Psoas muscle (tissue), 8 donors: ENCODE measurements around the gene DOCK3. TPM values are rescaled to one million over a fixed set of nuclear protein-coding genes. Genes with fewer than 3 reads are reported as not detected.

ENCODE experiments used
- ATAC-seq, 4 donors: fragments of 200-7000 bp; cut with Tn5 transposase; one replicate each; pipeline ENCODE4 v1.9.1; 2020; ENCODE audit warnings: moderate library complexity in 3 of 4, mild to moderate bottlenecking in 2 of 4
- DNase-seq, 2 donors: peaks; one replicate each; pipeline ENCODE4 v3.0.0-alpha.2; 2020
- H3K27ac ChIP-seq: fragments of 200-600 bp; one replicate; pipeline ENCODE4 v1.8.0; 2022
- H3K27me3 ChIP-seq, 3 donors: fragments of 200-600 bp in 1 of 3; one replicate each; pipeline versions ENCODE4 v1.6.1 to v1.8.0; 2013 to 2022; ENCODE audit warnings: low read length in 2 of 3, mild to moderate bottlenecking in 2 of 3, moderate library complexity in 1 of 3; ENCODE audit not compliant: insufficient read depth in 3 of 3
- H3K36me3 ChIP-seq, 2 donors: fragments of 200-600 bp in 1 of 2; one replicate each; pipeline versions ENCODE4 v1.6.1 to v1.8.0; 2013 to 2022; ENCODE audit warnings: low read depth in 1 of 2, mild to moderate bottlenecking in 1 of 2, moderate library complexity in 1 of 2; ENCODE audit not compliant: insufficient read depth in 1 of 2
- H3K4me1 ChIP-seq: fragments of 200-600 bp; one replicate; pipeline ENCODE4 v1.8.0; 2022
- H3K4me3 ChIP-seq: fragments of 200-600 bp; one replicate; pipeline ENCODE4 v1.8.0; 2022; ENCODE audit warnings: mild to moderate bottlenecking
- H3K9me3 ChIP-seq: fragments of 200-600 bp; one replicate; pipeline ENCODE4 v1.8.0; 2022
- CTCF ChIP-seq: fragments of 200-600 bp; IDR thresholded peaks from one replicate; pipeline ENCODE4 v1.8.0; 2022; ENCODE audit warnings: antibody characterized with exemption
- WGBS, 3 donors: extraction: QIAGEN DNeasy Blood & Tissue Kit; methylation state at CpG; one replicate each; pipeline versions ENCODE4 v1.1.6 to v1.1.7; 2013; 5-methylcytosine and 5-hydroxymethylcytosine counted together
- intact Hi-C, 2 donors: fragments of 100-400 bp; cut with DNase I; formaldehyde crosslinking; loops; one replicate each; pipeline versions ENCODE4 v1.11.0 to v1.14.2; 2022
- polyA plus RNA-seq, 3 donors: library from polyadenylated mRNA; stranded (reverse); fragments of 200-250 nt; gene quantifications; one replicate each; pipeline ENCODE4 v1.2.3, GENCODE V29; 2013
- total RNA-seq, 4 donors: library from RNA; stranded (reverse); fragmentation: NEBNext Ultra II Directional in 2 of 4; extraction: Animal tissue kit (Norgen Biotek cat#: 25700) in 2 of 4; gene quantifications; one replicate each; pipeline versions ENCODE4 v1.2.1 to v1.2.4, GENCODE V29; 2021 to 2023
- donor health status: healthy with polysubstance abuse.
- donor health status: DM: no; HTN: no; CAD: no; lungs with moderate emphysema.
- donor health status: Bipolar disorder and iron deficiency.
- donor health status: healthy.
- donor health status: DM: yes; HTN: yes; CAD: no.
- donor health status: DM: no; HTN: no; CAD: no.
- donor health status: DM: no; HTN: no; CAD: no.
- donor health status: DM: yes; HTN: yes; CAD: no.

DOCK3 gene
- total and polyA plus RNA-seq, 7 donors, result 0.01 to 0.91 (median 0.87) TPM

- intact Hi-C loops, result no loop called here
- Histone ChIP-seq H3K9me3 (no peaks in the 10 kb centered on the region), H3K4me1 (no peaks in the 10 kb centered on the region), H3K4me3 (no peak overlapping the region), H3K36me3 (no peaks in the 10 kb centered on the region), H3K27me3 (no peaks in the 10 kb centered on the region), H3K27ac (no peak overlapping the region)
- DNase-seq (no peak), ATAC-seq (no peak)
- WGBS, 3 donors, result 77 to 83% (median 80%) methylated on average over 2 of the region's 2 CpGs
- no peak for TF ChIP-seq CTCF
These were observed 604.7 kb downstream of the DOCK3 start for GRCh38 chr3:51279448-51279847.

DNA sequence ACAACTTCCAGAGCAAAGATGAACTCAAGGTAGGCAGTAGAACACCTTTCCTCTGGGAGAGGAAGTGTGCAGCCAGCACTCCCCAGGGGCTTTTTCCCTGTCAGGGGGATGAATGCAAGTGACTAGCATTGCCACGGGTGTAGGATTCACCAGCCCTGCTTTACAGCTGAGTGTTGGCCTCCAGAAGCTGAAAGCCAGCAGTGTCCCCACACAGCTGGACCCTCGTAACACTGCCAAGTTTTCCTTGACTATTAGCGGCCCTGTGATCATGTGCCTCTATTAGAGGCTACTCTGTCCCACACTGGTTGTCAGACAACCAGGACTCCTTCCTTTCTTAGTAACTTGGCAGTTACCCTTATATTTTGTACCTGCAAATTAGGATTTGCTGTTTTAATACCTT, 605.4 kb downstream of the DOCK3 start:
- intact Hi-C loops, result no loop called here
- H3K4me1 ChIP-seq, result no peaks in the 10 kb centered on the region
- H3K27me3 ChIP-seq, result no peaks in the 10 kb centered on the region
- H3K36me3 ChIP-seq, result no peaks in the 10 kb centered on the region
- no peak overlapping the region for H3K27ac ChIP-seq
- no peaks in the 10 kb centered on the region for H3K9me3 ChIP-seq
- ATAC-seq (no peak), DNase-seq (no peak)
- no peak for TF ChIP-seq CTCF
- no peak overlapping the region for H3K4me3 ChIP-seq
- WGBS, 3 donors, result 9 to 29% (median 17%) methylated on average over 3 of the region's 3 CpGs

DNA sequence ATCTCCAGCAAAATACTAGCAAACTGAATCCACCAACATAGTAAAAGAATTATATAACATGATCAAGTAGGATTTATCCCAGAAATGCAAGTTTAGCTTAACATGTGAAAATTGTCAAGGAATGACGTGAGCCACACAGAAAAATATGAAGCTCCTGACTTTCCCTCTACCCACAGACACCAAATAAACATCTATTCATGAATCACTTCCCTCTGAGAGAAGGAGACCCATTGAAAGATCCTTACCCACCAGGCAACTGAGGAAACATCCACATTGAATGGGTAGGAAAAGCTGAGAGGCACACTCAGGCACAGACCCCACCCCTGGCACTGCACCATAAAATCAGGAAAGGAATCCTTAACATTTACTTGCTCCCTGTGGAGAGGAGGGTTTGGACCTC, 608.2 kb downstream of the DOCK3 start:
- intact Hi-C loops, result no loop called here
- Histone ChIP-seq H3K27me3 (no peaks in the 10 kb centered on the region), H3K4me3 (no peak overlapping the region), H3K36me3 (no peaks in the 10 kb centered on the region), H3K9me3 (peaks cover 5% of the 10 kb centered on the region), H3K4me1 (no peaks in the 10 kb centered on the region), H3K27ac (no peak overlapping the region)
- DNase-seq (no peak), ATAC-seq (no peak)
- WGBS, 3 donors, result 56 to 61% (median 59%) methylated on average over 1 of the region's 1 CpG
- TF ChIP-seq CTCF, result no peak

DNA sequence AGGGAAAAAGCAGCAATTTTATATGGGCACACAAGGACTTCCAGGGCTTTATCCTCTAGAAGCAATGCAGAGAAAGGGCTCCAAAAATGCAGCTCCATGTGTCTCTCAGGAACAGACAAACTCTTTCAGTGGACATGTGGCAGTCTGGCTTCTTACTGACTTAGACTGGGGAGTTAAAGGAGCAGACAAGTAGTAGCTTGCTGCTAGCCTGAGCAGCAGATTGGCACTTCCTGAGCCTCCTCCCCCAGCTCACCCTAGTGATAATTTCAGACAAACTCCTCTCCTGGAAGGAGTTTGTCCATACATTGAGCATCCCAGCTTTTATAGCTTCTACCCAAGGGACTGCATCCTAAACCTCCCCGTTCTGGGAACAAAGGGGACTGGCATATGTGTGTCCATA, 608.7 kb downstream of the DOCK3 start:
- TF ChIP-seq CTCF, result no peak
- DNase-seq (no peak), ATAC-seq (no peak)
- Histone ChIP-seq H3K4me3 (no peak overlapping the region), H3K4me1 (no peaks in the 10 kb centered on the region), H3K9me3 (peaks cover 5% of the 10 kb centered on the region), H3K27me3 (no peaks in the 10 kb centered on the region), H3K36me3 (no peaks in the 10 kb centered on the region), H3K27ac (no peak overlapping the region)
- intact Hi-C loops, result no loop called here
- 29 to 70% (median 59%) methylated on average over 1 of the region's 1 CpG for WGBS, 3 donors

DNA sequence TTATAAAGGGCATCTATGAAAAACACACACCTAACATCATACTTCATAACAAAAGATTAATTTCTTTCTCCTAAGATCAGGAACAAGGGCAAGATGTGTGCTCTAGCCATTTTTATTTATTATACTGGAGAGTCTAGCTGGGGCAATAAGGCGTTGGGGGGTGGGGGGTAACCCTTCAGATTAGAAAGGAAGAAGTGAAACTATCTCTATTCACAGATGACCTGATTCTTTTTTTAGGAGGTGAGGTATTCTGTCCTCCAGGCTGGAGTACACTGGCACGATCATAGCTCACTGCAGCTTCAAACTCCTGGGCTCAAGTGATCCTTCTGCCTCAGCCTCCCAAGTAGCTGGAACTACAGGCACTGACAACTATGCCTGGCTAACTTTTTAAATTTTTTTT, 620.9 kb downstream of the DOCK3 start:
- WGBS, 3 donors, result 62 to 72% (median 69%) methylated on average over 2 of the region's 2 CpGs
- intact Hi-C loops, result no loop called here
- H3K36me3 ChIP-seq, result no peaks in the 10 kb centered on the region
- H3K9me3 ChIP-seq, result peaks cover 14% of the 10 kb centered on the region
- no peaks in the 10 kb centered on the region for H3K4me1 ChIP-seq
- no peaks in the 10 kb centered on the region for H3K27me3 ChIP-seq
- H3K4me3 ChIP-seq, result no peak overlapping the region
- ATAC-seq, result no peak
- no peak for TF ChIP-seq CTCF
- no peak overlapping the region for H3K27ac ChIP-seq
- DNase-seq, result no peak
